ENCODE results near the gene UBE2G2. TPM values are rescaled to one million over a fixed set of nuclear protein-coding genes. Genes with fewer than 3 reads are reported as not detected.

The UBE2G2 gene
- total and polyA plus RNA-seq, 4 donors, result 27.4 to 83.5 (median 40.9) TPM

GRCh38 chr21:44749116-44749758 lies 52.4 kb downstream of the UBE2G2 start (continued):
- TF ChIP-seq, protein P1, sequence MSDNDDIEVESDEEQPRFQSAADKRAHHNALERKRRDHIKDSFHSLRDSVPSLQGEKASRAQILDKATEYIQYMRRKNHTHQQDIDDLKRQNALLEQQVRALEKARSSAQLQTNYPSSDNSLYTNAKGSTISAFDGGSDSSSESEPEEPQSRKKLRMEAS (IDR thresholded peaks at IDR 0.05), result no peak
- TF ChIP-seq ATF3 (IDR thresholded peaks at IDR 0.05) (no peak), EGR1 (IDR thresholded peaks at IDR 0.05; ENCODE audit: low read depth in 2 of 2) (no peak), FOXA2 (IDR thresholded peaks at IDR 0.05) (no peak)
- TF ChIP-seq, protein P2, sequence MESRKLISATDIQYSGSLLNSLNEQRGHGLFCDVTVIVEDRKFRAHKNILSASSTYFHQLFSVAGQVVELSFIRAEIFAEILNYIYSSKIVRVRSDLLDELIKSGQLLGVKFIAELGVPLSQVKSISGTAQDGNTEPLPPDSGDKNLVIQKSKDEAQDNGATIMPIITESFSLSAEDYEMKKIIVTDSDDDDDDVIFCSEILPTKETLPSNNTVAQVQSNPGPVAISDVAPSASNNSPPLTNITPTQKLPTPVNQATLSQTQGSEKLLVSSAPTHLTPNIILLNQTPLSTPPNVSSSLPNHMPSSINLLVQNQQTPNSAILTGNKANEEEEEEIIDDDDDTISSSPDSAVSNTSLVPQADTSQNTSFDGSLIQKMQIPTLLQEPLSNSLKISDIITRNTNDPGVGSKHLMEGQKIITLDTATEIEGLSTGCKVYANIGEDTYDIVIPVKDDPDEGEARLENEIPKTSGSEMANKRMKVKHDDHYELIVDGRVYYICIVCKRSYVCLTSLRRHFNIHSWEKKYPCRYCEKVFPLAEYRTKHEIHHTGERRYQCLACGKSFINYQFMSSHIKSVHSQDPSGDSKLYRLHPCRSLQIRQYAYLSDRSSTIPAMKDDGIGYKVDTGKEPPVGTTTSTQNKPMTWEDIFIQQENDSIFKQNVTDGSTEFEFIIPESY (IDR thresholded peaks at IDR 0.05), result no peak

DNA sequence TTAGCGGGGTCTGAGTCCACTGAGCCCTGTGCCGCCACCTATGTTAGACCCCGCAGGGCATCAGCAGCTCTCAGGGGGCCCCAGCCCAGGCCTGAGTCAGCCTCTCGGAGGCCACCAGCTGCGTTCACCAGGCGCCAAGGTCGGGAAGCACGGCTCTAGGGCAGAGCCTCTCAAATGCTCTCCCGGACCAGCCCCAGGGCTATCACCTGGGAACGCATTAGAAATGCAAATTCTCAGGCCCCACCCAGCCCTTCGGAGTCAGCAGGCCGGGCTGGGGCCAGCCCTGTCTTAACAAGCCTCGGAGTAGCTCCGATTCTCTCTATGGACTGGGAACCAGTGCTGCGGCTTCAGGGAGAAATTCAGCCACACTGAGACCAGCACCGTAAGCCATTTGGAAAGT lies 53.0 kb downstream of the UBE2G2 start:
- no peaks in the 10 kb centered on the region for H3K36me3 ChIP-seq (ENCODE audit: control insufficient read depth in 4 of 4, insufficient read depth in 3 of 4, low read depth in 1 of 4, low read length in 3 of 4)
- no peak overlapping the region for H3K27ac ChIP-seq (ENCODE audit: low read depth in 1 of 2, low read length in 2 of 2)
- H3K9me3 ChIP-seq (ENCODE audit: control insufficient read depth in 4 of 4, low read length in 3 of 4), result no peaks in the 10 kb centered on the region
- no peaks in the 10 kb centered on the region for H3K4me1 ChIP-seq (ENCODE audit: control insufficient read depth in 4 of 4, insufficient read depth in 4 of 4, low read length in 3 of 4)
- no peak overlapping the region for H3K4me3 ChIP-seq (ENCODE audit: low read depth in 1 of 3, low read length in 3 of 3)
- no peaks in the 10 kb centered on the region for H3K27me3 ChIP-seq (ENCODE audit: control insufficient read depth in 4 of 4, insufficient read depth in 4 of 4, low read length in 3 of 4)
- no peak overlapping the region for H3K9ac ChIP-seq (ENCODE audit: low read depth in 1 of 2, low read length in 2 of 2)
- 50% methylated on average over 16 of the region's 16 CpGs for WGBS
- no peak for TF ChIP-seq GABPA (IDR thresholded peaks at IDR 0.05 in 1 of 2, conservative IDR thresholded peaks at IDR 0.05 in 1 of 2)
- no peak for TF ChIP-seq RXRA (IDR thresholded peaks at IDR 0.05)
- no peak for TF ChIP-seq FOXA2 (IDR thresholded peaks at IDR 0.05)
- TF ChIP-seq, protein P2 (IDR thresholded peaks at IDR 0.05), result no peak
- no peak for TF ChIP-seq JUND (IDR thresholded peaks at IDR 0.05)
- TF ChIP-seq RAD21 (IDR thresholded peaks at IDR 0.05), result no peak
- TF ChIP-seq ATF3 (IDR thresholded peaks at IDR 0.05), result no peak
- TF ChIP-seq FOXA1 (IDR thresholded peaks at IDR 0.05), result no peak
- no peak for DNase-seq (ENCODE audit: low spot score)

- Histone ChIP-seq H3K4me1 (ENCODE audit: control insufficient read depth in 4 of 4, insufficient read depth in 4 of 4, low read length in 3 of 4) (no peaks in the 10 kb centered on the region), H3K36me3 (ENCODE audit: control insufficient read depth in 4 of 4, insufficient read depth in 3 of 4, low read depth in 1 of 4, low read length in 3 of 4) (no peaks in the 10 kb centered on the region), H3K9me3 (ENCODE audit: control insufficient read depth in 4 of 4, low read length in 3 of 4) (peaks cover 0 to 3% (median 2%) of the 10 kb centered on the region in 4 donors), H3K9ac (ENCODE audit: low read depth in 1 of 2, low read length in 2 of 2) (no peak overlapping the region), H3K27me3 (ENCODE audit: control insufficient read depth in 4 of 4, insufficient read depth in 4 of 4, low read length in 3 of 4) (no peaks in the 10 kb centered on the region), H3K4me3 (ENCODE audit: low read depth in 1 of 3, low read length in 3 of 3) (no peak overlapping the region), H3K27ac (ENCODE audit: low read depth in 1 of 2, low read length in 2 of 2) (no peak overlapping the region)
- no peak for DNase-seq (ENCODE audit: low spot score)
- WGBS, result 90% methylated on average over 1 of the region's 1 CpG
- TF ChIP-seq RAD21 (IDR thresholded peaks at IDR 0.05) (peak; percentile 57 to 59), FOXA1 (IDR thresholded peaks at IDR 0.05) (no peak), JUND (IDR thresholded peaks at IDR 0.05) (no peak), TAF1 (conservative IDR thresholded peaks at IDR 0.05) (no peak), HNF4G (IDR thresholded peaks at IDR 0.05) (no peak), YY1 (IDR thresholded peaks at IDR 0.05) (no peak), SP1 (IDR thresholded peaks at IDR 0.05) (no peak), FOXA2 (IDR thresholded peaks at IDR 0.05) (no peak)
- TF ChIP-seq, protein P3, sequence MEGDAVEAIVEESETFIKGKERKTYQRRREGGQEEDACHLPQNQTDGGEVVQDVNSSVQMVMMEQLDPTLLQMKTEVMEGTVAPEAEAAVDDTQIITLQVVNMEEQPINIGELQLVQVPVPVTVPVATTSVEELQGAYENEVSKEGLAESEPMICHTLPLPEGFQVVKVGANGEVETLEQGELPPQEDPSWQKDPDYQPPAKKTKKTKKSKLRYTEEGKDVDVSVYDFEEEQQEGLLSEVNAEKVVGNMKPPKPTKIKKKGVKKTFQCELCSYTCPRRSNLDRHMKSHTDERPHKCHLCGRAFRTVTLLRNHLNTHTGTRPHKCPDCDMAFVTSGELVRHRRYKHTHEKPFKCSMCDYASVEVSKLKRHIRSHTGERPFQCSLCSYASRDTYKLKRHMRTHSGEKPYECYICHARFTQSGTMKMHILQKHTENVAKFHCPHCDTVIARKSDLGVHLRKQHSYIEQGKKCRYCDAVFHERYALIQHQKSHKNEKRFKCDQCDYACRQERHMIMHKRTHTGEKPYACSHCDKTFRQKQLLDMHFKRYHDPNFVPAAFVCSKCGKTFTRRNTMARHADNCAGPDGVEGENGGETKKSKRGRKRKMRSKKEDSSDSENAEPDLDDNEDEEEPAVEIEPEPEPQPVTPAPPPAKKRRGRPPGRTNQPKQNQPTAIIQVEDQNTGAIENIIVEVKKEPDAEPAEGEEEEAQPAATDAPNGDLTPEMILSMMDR (IDR thresholded peaks at IDR 0.05; ENCODE audit: low read depth, low read length, missing input control), result peak; percentile 17
Measured at GRCh38 chr21:44742418-44743153, 59.0 kb downstream of the UBE2G2 start.
